Femur (tissue), 1 donor: ENCODE data around the gene GRK5.

Experiments
- DNase-seq: peaks from one replicate; pipeline ENCODE4 v3.0.0-alpha.2; 2017

GRK5 gene

DNA sequence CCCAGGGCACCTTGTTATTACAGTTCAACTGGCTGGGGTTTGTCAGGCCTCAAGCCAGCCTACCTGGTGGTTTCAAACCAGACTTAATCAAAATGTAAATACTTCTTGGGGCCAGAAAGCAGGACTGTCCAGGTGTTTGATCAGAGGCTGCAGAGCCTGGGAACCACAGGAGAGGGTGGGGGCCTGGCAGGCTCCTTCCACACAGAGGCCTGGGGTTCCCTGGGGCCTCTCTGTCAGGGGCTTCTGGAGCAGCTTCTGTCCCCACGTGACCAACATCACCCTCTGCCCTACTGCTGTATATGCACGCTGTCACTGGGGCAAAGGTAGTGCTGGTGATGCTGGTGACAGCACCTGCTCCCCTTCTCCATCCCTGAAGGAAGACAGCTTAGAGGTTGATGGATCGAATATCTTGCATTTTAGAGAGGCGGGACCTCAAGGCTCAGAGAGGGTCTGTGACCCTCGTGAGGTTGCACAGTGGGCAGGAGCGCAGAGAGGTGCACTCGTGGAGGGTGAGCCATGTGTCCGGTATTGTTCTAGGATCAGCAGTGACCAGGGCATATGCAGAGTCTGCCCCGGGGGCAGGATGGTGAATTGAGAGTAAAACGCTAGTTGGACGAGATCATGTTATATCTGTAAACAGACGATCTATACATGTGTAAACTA, 95.4 kb downstream of the GRK5 start:
- no peak for DNase-seq

GRCh38 chr10:119303886-119304285, 96.5 kb downstream of the GRK5 start:
- no peak for DNase-seq

DNA sequence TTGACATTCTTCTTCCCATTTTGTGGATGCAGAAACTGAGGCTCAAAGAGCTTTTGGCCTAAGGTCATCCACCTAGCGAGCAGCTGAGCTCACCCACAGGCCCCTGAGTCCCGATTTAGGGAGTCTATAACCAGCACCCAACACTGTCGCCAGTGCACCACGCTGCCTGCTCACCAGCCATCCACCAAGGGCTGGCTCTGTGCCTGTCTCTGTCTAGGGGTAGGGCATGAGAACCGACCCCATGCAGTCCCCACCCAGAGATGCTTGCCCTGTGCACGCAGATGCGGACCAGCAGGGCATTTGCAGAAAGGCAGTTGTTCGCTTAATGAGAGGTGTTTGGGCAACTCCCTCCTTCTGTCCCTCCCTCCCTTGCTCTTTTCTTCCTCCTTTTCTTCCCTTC, 97.2 kb downstream of the GRK5 start:
- no peak for DNase-seq

- DNase-seq, result peak; percentile 72
Observed at GRCh38 chr10:119305860-119306513, 98.6 kb downstream of the GRK5 start.

GRCh38 chr10:119306514-119306951, 99.2 kb downstream of the GRK5 start:
- peak; percentile 57 for DNase-seq

DNA sequence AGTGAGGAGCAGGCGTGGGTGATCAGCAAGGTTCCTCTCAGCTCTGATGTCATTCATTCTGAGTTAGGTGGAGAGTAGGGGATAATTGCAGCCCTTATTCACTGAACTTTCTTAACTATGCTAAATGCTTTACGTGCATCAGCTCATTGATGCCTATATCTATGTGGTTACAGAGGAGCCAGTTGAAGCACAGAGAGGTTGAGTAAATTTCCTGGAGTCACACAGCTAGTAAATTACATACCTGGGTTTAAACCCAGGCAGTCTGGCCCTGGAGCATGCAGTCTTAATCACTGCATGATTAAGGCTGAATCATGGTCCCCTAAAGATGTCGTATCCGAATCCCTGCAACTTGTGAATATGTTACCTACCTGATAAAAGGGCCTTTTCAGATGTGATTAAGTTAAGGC, 99.6 kb downstream of the GRK5 start:
- no peak for DNase-seq

- no peak for DNase-seq
Observed at GRCh38 chr10:119308089-119308488, 100.7 kb downstream of the GRK5 start.

GRCh38 chr10:119308551-119309422, 101.4 kb downstream of the GRK5 start:
- DNase-seq, result no peak

- DNase-seq, result no peak
Observed at GRCh38 chr10:119309423-119309770, 102.0 kb downstream of the GRK5 start.

DNA sequence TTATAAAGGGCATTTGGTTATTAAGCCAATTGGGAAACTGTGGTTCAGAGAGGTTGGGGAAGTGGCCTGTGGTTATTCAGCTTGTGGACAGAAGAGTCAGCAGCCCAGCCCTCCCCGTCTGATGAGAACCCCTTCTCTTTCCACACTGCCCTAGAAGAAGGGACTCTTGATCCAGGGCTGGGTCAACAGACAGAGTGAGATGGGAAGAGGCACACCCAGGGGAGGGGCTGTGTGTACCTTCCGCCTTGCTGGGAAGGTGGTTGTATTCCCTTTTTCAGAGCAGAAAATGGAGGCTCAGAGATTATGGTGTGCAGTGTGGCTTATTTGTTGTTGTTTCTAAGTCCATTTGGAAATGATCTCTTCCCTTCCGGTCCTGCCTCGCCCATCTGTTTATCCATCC, 103.4 kb downstream of the GRK5 start:
- DNase-seq, result no peak

- no peak for DNase-seq
Observed at GRCh38 chr10:119312241-119312640, 104.9 kb downstream of the GRK5 start.

- no peak for DNase-seq
Observed at GRCh38 chr10:119313024-119313423, 105.7 kb downstream of the GRK5 start.

- DNase-seq, result no peak
Observed at GRCh38 chr10:119313644-119314043, 106.3 kb downstream of the GRK5 start.

DNA sequence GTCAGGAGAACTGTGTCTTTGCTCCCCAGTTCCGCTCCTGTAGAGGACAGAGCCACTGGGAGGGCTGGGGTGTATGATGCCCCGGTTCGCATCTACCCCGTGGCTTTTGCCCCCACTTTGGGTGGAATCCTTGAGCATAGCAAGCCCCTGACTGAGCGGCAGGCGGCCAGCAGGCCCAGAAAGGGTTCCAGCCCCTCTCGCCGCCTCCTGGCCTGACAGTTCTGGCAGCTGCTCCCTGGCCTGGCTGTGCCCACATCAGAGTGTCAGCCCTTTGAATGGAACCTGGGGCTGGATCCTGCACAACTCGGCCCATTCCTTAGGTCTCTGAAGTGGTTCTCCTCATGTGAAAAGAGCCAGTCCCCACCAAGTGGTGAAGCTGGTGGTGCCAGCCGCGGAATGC, 106.7 kb downstream of the GRK5 start:
- DNase-seq, result no peak

DNA sequence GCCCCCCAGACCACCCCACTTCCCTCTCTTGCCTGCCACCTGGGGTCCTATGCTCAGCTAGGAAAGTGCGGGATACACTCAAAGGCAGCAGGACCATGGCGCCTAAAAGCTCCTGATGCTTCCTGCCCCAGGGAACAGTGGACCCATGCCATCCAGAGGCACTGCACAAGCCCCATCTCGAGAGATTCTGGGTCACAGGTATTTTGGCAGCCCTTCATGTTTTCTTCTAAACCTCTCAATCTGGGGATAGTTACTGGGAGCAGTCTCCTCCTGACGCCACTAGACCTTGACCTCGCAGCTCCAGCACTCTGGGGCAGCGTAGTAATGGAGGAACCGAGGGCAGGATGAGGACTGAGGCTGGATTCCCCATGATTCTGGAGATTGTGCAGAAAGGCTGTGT, 107.1 kb downstream of the GRK5 start:
- no peak for DNase-seq

DNA sequence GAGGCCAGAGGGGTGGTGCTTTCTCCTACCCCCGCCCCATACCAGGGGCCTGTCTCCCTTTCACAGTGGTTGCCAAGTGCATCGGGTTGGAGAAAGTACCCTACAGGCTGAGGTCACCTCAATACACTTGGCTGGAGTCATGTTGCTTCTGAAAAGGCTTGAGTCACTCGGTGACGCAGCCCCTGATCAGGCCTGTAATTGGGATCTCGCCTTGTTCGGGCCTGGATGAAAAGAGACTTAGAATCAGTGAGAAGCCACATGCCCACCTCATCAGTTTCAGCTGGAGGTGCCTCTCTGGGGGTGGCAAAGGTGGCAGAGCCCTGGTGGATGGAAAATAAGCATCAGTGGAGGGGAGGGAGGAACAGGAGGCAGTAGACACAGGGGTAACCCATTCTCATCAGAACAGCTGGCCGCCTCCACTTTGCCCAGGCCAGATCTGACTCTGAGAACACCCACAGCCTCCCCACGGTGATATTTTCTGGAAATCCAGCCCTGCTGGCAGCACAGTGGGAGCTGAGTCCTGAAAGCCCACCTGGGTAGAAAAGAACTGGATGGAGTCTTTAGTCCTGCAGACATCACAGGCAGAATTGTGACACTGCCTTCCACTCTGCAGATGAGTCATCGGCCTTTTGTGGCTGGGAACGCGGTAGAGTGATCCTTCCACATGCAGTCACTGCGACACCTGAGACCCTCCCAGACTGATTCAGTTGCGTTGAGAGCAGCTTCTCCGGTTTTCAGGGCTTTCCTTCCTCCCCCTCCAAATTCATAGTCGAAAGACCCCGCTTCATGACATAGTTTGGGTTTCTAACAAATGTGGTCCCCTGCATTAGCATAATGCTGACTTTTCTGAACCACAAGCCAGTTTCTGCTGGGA, 108.0 kb downstream of the GRK5 start:
- DNase-seq, result peak; percentile 39

- DNase-seq, result no peak
Observed at GRCh38 chr10:119316002-119316358, 108.6 kb downstream of the GRK5 start.

DNA sequence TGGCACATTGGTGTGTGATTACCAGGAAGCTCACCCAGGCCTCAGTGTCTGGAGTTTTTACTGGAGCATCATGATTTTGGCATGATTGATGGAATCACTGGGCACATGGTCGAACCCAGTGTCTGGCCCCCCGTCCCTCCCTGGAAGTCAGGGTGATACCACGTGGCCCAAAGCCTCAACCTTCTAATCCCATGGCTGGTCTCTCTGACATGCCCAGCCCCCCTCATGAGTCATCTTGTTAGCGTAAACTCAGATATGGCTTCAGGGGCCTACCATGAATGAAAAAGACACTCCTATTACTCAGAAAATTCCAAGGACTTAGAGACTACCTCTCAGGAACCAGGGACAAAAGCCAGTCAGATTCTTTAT, 109.3 kb downstream of the GRK5 start:
- DNase-seq, result no peak

DNA sequence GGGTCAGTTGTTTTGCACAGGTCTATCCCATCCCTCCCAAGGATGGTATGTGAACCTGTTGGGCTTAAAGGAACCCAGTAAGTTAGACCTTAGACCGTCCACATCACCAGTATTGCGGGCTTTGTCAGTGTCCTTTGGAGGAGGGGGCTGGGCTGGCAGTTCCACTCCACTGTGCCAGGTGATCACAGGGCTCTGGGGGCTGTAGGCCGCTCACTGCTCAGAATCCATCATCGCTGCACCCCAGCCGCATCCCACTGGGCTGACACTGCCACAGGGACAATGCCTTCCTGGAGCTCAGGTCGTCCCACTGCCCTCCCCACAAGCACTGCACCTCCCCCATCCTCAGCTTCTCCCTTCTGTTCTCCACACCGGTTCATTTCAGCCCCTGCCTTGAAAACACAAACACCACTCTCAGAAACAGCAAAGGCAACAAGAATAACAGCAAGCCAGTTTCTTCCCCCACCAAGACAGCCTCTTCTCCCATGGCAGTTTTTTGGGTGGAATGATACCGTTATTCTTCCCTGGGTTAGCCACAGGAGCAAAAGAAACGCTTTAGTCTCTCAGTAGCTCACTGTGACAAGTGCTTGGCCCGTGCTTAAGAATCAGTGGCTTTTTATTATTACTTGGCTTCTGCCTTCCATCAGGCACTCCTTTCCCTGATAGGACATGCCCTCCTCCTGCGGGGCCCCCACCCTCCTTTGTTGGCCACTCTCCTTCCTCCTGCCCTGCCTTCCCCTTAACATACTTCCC, 111.2 kb downstream of the GRK5 start:
- DNase-seq, result no peak

GRCh38 chr10:119319161-119319919, 112.0 kb downstream of the GRK5 start:
- no peak for DNase-seq

DNA sequence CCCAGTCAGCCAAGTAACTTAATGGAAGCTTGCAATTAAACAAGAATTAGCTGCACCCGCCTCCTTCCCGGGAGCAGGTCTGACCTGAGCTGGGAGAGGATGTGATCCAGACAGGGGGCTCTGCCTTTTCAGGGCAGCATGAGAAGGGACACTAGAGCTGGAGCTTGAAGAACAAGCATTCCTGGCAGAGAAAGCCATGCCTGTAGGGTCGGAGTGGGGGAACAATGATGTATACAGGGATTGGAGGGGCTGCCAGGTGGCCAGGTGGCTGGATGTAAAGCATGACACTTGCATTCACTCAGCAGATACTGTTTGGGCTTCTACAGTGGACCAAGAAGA, 112.5 kb downstream of the GRK5 start:
- no peak for DNase-seq

- DNase-seq, result no peak
Observed at GRCh38 chr10:119320981-119321380, 113.6 kb downstream of the GRK5 start.
